Erythroblast (primary cell): ENCODE measurements around the gene DRC3.

Experiments used
- GATA1 ChIP-seq: IDR thresholded peaks from 2 replicates; pipeline ENCODE4 v1.6.1; 2011; ENCODE audit warnings: low read depth, mild to moderate bottlenecking, control low read depth, low read length, moderate library complexity
- POLR2A ChIP-seq: IDR thresholded peaks from 2 replicates; pipeline ENCODE4 v1.6.1; 2011; ENCODE audit warnings: mild to moderate bottlenecking, low read length

DNA sequence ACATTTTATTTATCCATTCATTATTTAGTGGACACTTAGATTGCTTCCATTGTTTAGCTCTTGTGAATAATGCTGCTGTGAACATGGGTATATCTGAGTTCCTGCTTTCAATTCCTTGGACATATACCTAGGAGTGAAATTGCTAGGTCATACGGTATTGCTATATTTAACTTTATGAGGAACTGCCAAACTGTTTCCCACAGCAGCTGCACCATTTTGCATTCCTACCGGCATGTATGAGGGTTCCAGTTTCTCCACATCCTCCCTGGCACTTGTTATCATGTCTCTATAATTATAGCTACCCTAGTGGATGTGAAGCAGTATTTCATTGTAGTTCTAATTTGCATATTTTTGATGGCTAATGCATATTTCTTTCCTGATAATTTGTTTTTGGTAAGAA lies 91.4 kb downstream of the DRC3 start:
- no peak for TF ChIP-seq POLR2A
- no peak for TF ChIP-seq GATA1
